Loucy (cell line): ENCODE data around the gene CROCC.
"Not testable (repeated sequence)": the region's sequence is repeated elsewhere in the genome, so short reads cannot be mapped to it uniquely, and the experiment has no call there.

Experiments used
- H2AFZ ChIP-seq: fragments of 200-600 bp; sonication (generic); 2 replicates; pipeline ENCODE4 v1.6.0; 2016; ENCODE audit warnings: antibody characterized with exemption, mild to moderate bottlenecking, low read length, moderate library complexity
- H3F3A ChIP-seq: fragments of 200-600 bp; 2 replicates; pipeline ENCODE4 v1.6.0; 2016; ENCODE audit warnings: antibody characterized with exemption, low read depth, mild to moderate bottlenecking
- H3K27me3 ChIP-seq: fragments of 200-600 bp; sonication (generic); 2 replicates; pipeline ENCODE4 v1.6.1; 2014; ENCODE audit warnings: low read length, mild to moderate bottlenecking; ENCODE audit not compliant: insufficient read depth, poor library complexity, severe bottlenecking
- H3K36me3 ChIP-seq: fragments of 200-600 bp; sonication (generic); 2 replicates; pipeline ENCODE4 v1.6.1; 2016; ENCODE audit warnings: low read length; ENCODE audit not compliant: insufficient read depth
- H3K4me1 ChIP-seq: fragments of 200-600 bp; sonication (generic); 2 replicates; pipeline ENCODE4 v1.5.1; 2014; ENCODE audit warnings: low read length, mild to moderate bottlenecking; ENCODE audit not compliant: insufficient read depth, poor library complexity, severe bottlenecking
- H3K4me2 ChIP-seq: fragments of 200-600 bp; sonication (generic); 2 replicates; pipeline ENCODE4 v1.6.0; 2014; ENCODE audit warnings: antibody characterized with exemption, low read length, low read depth, mild to moderate bottlenecking; ENCODE audit not compliant: poor library complexity, severe bottlenecking
- H3K4me3 ChIP-seq: fragments of 200-600 bp; sonication (generic); 2 replicates; pipeline ENCODE4 v1.5.1; 2014; ENCODE audit warnings: low read length, mild to moderate bottlenecking, mixed read lengths; ENCODE audit not compliant: poor library complexity, severe bottlenecking
- H3K79me2 ChIP-seq: fragments of 200-600 bp; sonication (generic); 2 replicates; pipeline ENCODE4 v1.6.1; 2014; ENCODE audit warnings: low read length; ENCODE audit not compliant: insufficient read depth
- H3K9ac ChIP-seq: fragments of 200-600 bp; sonication (generic); 2 replicates; pipeline ENCODE4 v1.6.0; 2014; ENCODE audit warnings: mild to moderate bottlenecking, low read depth, low read length, moderate library complexity; ENCODE audit not compliant: poor library complexity, severe bottlenecking
- H3K9me2 ChIP-seq: fragments of 200-600 bp; sonication (generic); replicated peaks from 2 replicates; pipeline ENCODE4 v1.6.1; 2016; ENCODE audit warnings: low read depth, low read length, mixed read lengths
- H3K9me3 ChIP-seq: fragments of 200-600 bp; sonication (generic); 2 replicates; pipeline ENCODE4 v1.6.1; 2014; ENCODE audit warnings: mild to moderate bottlenecking, antibody characterized with exemption, low read length, low read depth; ENCODE audit not compliant: insufficient read depth
- H4K20me1 ChIP-seq: fragments of 200-600 bp; sonication (generic); 2 replicates; pipeline ENCODE4 v1.6.0; 2014; ENCODE audit warnings: antibody characterized with exemption, low read length, mild to moderate bottlenecking; ENCODE audit not compliant: insufficient read depth, poor library complexity, severe bottlenecking
- CTCF ChIP-seq: fragments of 200-600 bp; sonication (generic); conservative IDR thresholded peaks from 2 replicates; pipeline ENCODE4 v1.5.1; 2014; ENCODE audit warnings: mild to moderate bottlenecking, antibody characterized with exemption, low read length
- EZH2phosphoT487 ChIP-seq: fragments of 200-600 bp; IDR thresholded peaks from 2 replicates; pipeline ENCODE4 v1.6.1; 2018; ENCODE audit warnings: antibody characterized with exemption, mild to moderate bottlenecking, moderate library complexity, borderline replicate concordance

The CROCC gene

DNA sequence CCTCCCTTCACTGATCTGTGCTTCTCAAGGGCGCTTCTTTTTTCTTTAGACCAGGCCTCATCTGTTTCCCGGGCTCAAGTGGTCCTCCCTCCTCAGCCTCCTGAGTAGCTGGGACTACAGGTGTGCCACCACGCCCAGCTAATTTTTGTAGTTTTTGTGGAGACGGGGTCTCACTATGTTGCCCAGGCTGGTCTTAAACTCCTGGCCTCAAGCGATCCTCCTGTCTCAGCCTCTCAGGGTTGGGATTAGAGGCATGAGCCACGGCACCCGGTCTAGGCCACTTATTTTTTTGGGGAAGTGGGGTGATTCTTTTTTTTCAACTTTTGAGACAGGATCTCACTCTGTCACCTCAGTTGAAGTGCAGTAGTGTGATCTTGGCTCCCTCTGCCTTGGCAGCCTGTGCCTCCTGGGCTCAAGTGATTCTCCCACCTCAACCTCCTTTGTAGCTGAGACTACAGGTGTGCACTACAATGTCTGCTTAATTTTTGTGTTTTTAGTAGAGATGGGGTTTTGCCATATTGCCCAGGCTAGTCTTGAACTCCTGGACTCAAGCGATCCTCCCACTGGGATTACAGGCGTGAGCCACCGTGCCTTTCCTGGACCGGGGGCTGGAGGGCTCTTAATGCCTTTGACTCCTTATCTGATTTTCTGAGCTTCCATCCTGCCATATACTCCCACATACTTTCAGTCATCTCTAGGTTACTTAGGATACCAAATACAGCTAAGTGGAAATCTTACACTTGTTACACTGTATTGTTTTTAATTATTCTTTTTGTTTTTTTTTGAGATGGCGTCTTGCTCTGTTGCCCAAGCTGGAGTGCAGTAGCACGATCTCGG, 39.8 kb downstream of the CROCC start:
- Histone ChIP-seq H3K4me3 (peak overlapping the region; percentile 58), H3K27me3 (no peaks in the 10 kb centered on the region), H3K9me3 (no peaks in the 10 kb centered on the region), H3K9ac (peak overlapping the region; percentile 11), H3K79me2 (no peaks in the 10 kb centered on the region), H2AFZ (no peak overlapping the region), H3K9me2 (no peaks in the 10 kb centered on the region), H4K20me1 (no peaks in the 10 kb centered on the region), H3K4me1 (no peaks in the 10 kb centered on the region), H3F3A (no peaks in the 10 kb centered on the region), H3K36me3 (no peaks in the 10 kb centered on the region), H3K4me2 (peak overlapping the region; percentile 51)
- TF ChIP-seq EZH2phosphoT487, result no peak
- TF ChIP-seq CTCF, result no peak

DNA sequence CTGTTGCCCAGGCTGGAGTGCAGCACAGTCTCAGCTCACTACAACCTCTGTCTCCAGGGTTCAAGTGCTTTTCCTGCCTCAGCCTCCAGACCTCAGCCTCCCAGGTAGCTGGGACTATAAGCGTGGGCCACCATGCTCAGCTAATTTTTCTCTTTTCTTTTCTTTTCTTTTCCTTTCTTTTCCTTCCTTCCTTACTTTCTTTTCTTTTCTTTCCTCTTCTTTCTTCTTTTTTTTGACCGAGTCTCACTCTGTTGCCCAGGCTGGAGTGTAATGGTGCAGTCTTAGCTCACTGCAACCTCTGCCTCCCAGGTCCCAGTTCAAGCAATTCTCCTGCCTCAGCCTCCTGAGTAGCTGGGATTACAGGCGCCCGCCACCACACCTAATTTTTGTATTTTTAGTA, 42.4 kb downstream of the CROCC start:
- not testable (repeated sequence) for H3K79me2 ChIP-seq, H2AFZ ChIP-seq, H3K4me2 ChIP-seq, H3K4me1 ChIP-seq, H3K9me2 ChIP-seq, H3K9me3 ChIP-seq, H3K36me3 ChIP-seq, H3K4me3 ChIP-seq, H3K27me3 ChIP-seq, H3K9ac ChIP-seq, H3F3A ChIP-seq, H4K20me1 ChIP-seq

DNA sequence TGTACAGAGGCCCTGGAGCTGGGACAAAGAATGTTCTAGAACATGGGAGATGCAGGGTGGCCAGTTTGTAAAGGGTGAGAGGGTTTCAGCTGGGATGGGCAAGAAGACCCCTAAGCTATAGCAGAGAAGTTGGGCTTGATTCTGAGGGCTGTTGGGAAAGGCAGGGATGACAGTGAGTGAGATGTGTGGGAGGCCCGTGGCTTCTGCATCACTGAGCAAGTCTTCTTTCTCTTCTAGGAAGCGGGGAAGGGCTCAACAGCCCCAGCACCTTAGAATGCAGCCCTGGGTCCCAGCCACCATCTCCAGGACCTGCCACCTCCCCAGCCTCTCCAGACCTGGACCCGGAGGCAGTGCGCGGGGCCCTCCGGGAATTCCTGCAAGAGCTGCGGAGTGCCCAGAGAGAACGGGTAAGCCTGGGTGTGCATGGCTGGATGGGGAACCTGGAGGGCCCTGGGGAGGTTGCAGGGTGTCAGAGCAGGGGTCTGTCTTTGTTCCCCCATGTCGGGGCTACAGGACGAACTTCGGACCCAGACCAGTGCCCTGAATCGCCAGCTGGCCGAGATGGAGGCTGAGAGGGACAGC, 43.8 kb downstream of the CROCC start:
- H2AFZ ChIP-seq, result no peak overlapping the region
- no peaks in the 10 kb centered on the region for H3K4me1 ChIP-seq
- H3K9ac ChIP-seq, result no peak overlapping the region
- no peak for TF ChIP-seq CTCF
- TF ChIP-seq EZH2phosphoT487, result no peak
- H3F3A ChIP-seq, result no peaks in the 10 kb centered on the region
- H3K4me3 ChIP-seq, result no peak overlapping the region
- no peaks in the 10 kb centered on the region for H3K9me3 ChIP-seq
- H4K20me1 ChIP-seq, result no peaks in the 10 kb centered on the region
- H3K4me2 ChIP-seq, result no peak overlapping the region
- no peaks in the 10 kb centered on the region for H3K79me2 ChIP-seq
- H3K36me3 ChIP-seq, result no peaks in the 10 kb centered on the region
- H3K27me3 ChIP-seq, result no peaks in the 10 kb centered on the region
- H3K9me2 ChIP-seq, result no peaks in the 10 kb centered on the region
